K562 (cell line): ENCODE measurements around the gene DYNLT2. TPM values are rescaled to one million over a fixed set of nuclear protein-coding genes. Genes with fewer than 3 reads are reported as not detected.

Experiments used
- ATAC-seq: fragments of 200-7000 bp; cut with Tn5 transposase; 3 replicates; pipeline ENCODE4 v1.9.1; 2020; ENCODE audit warnings: moderate library complexity
- BruUV-seq: library from RNA; stranded (reverse); fragments of 400-500 nt; replicated peaks from 2 replicates; lab custom pipeline; 2021; lab: Mats Ljungman, UMichigan
- CTCF ChIA-PET: fragments of 300-600 bp; formaldehyde crosslinking; extraction: SDS; loops from one replicate; lab custom pipeline; 2021; ENCODE audit warnings: low intra/inter-chr PET ratio; lab: Yijun Ruan, JAX
- POLR2A ChIA-PET: fragments of 300-600, 350-650 bp; sonication (Branson Sonifier 250); formaldehyde crosslinking; extraction: SDS; loops from one replicate; lab custom pipeline; 2021; ENCODE audit warnings: antibody characterized with exemption, inconsistent platforms; lab: Yijun Ruan, JAX
- DNase-seq, 4 experiments: peaks; one replicate each; pipeline versions ENCODE4 v3.0.0 to v3.0.0-alpha.2; 2011 to 2018; ENCODE audit warnings: low spot score in 3 of 4, mixed read lengths in 3 of 4; ENCODE audit errors: extremely low read depth in 1 of 4
- FAIRE-seq: peaks from 2 replicates; lab custom pipeline; 2011; peaks lifted over from hg19 to GRCh38; lab: Jason Lieb, UNC
- H2AFZ ChIP-seq: 2 replicates; pipeline ENCODE4 v1.6.0; 2011; ENCODE audit warnings: low read depth, low read length, control low read depth, inconsistent platforms
- H3K27ac ChIP-seq: fragments of 200-600 bp; 3 replicates; pipeline ENCODE4 v1.8.0; 2011; ENCODE audit warnings: low read depth, mild to moderate bottlenecking, control low read depth, inconsistent platforms, low read length, moderate library complexity, mixed read lengths; ENCODE audit errors: extremely low read depth
- H3K27me3 ChIP-seq, 2 experiments: fragments of 300-600 bp in 1 of 2; 2 replicates in 1 of 2; 3 replicates in 1 of 2; pipeline versions ENCODE4 v1.6.0 to v1.8.0; 2011; ENCODE audit warnings: inconsistent platforms in 2 of 2, low read length in 2 of 2, mild to moderate bottlenecking in 1 of 2, mixed read lengths in 1 of 2, moderate library complexity in 1 of 2; ENCODE audit not compliant: control insufficient read depth in 2 of 2, insufficient read depth in 2 of 2
- H3K36me3 ChIP-seq: fragments of 300-600 bp; 3 replicates; pipeline ENCODE4 v1.8.0; 2011; ENCODE audit warnings: mild to moderate bottlenecking, low read length, inconsistent platforms; ENCODE audit not compliant: control insufficient read depth, insufficient read depth
- H3K4me1 ChIP-seq, 2 experiments: fragments of 200-600 bp in 1 of 2; replicated peaks in 1 of 2; 2 replicates in 1 of 2; 3 replicates in 1 of 2; pipeline versions ENCODE4 v1.5.1 to v1.8.0; 2011; ENCODE audit warnings: inconsistent platforms in 2 of 2, low read length in 2 of 2, mild to moderate bottlenecking in 1 of 2, mixed read lengths in 1 of 2, moderate library complexity in 1 of 2; ENCODE audit not compliant: control insufficient read depth in 2 of 2, insufficient read depth in 2 of 2
- H3K4me2 ChIP-seq: 2 replicates; pipeline ENCODE4 v1.6.1; 2011; ENCODE audit warnings: low read length, control low read depth, inconsistent platforms, mixed read lengths; ENCODE audit not compliant: insufficient read depth
- H3K4me3 ChIP-seq: fragments of 200-600 bp; sonication (generic), shearing (Covaris generic); 2 replicates; pipeline ENCODE4 v1.5.1; 2016; ENCODE audit warnings: control low read depth, inconsistent platforms
- H3K79me2 ChIP-seq: fragments of 200-600 bp; 3 replicates; pipeline ENCODE4 v1.8.0; 2011; ENCODE audit warnings: low read length, inconsistent platforms; ENCODE audit not compliant: control insufficient read depth, insufficient read depth
- H3K9ac ChIP-seq, 2 experiments: 2 replicates each; pipeline versions ENCODE4 v1.6.0 to v1.6.1; 2011; ENCODE audit warnings: low read depth in 2 of 2, low read length in 2 of 2, control low read depth in 1 of 2, inconsistent platforms in 1 of 2, mild to moderate bottlenecking in 1 of 2, mixed read lengths in 1 of 2; ENCODE audit not compliant: insufficient read depth in 1 of 2
- H3K9me1 ChIP-seq: one replicate; pipeline ENCODE4 v1.6.0; 2011; ENCODE audit warnings: inconsistent platforms, mild to moderate bottlenecking, low read length, moderate library complexity; ENCODE audit not compliant: control insufficient read depth, insufficient read depth
- H3K9me3 ChIP-seq: replicated peaks from 2 replicates; pipeline ENCODE4 v1.5.1; 2011; ENCODE audit warnings: low read depth, low read length, inconsistent platforms; ENCODE audit not compliant: control insufficient read depth, insufficient read depth
- H4K20me1 ChIP-seq: replicated peaks from 2 replicates; pipeline ENCODE4 v1.6.1; 2011; ENCODE audit warnings: low read length, inconsistent platforms, mixed read lengths; ENCODE audit not compliant: control insufficient read depth, insufficient read depth
- CTBP1 ChIP-seq: fragments of 450-650 bp; IDR thresholded peaks from 2 replicates; pipeline ENCODE4 v1.6.1; 2016; ENCODE audit warnings: borderline replicate concordance
- E2F6 ChIP-seq, 2 experiments: IDR thresholded peaks; 2 replicates each; pipeline ENCODE4 v1.6.1; 2011; ENCODE audit warnings: borderline replicate concordance in 1 of 2, control low read depth in 1 of 2, low read depth in 1 of 2, low read length in 1 of 2, mild to moderate bottlenecking in 1 of 2, mixed read lengths in 1 of 2, moderate library complexity in 1 of 2; ENCODE audit not compliant: insufficient read depth in 1 of 2, insufficient read length in 1 of 2, poor library complexity in 1 of 2, severe bottlenecking in 1 of 2; ENCODE audit errors: extremely low read depth in 1 of 2
- GTF2F1 ChIP-seq: IDR thresholded peaks from 2 replicates; pipeline ENCODE4 v1.6.1; 2011; ENCODE audit warnings: low read depth, low read length, improper control_type of control experiment
- ID3 ChIP-seq, 2 experiments: fragments of 250-450 bp in 1 of 2; fragments of 450-650 bp in 1 of 2; sonication (Bioruptor Pico) in 1 of 2; IDR thresholded peaks; 2 replicates each; pipeline versions ENCODE4 v1.6.1 to v1.8.0; 2016 to 2021; ENCODE audit warnings: mild to moderate bottlenecking in 2 of 2, moderate library complexity in 2 of 2, missing compliant biosample characterization in 1 of 2, missing genetic modification characterization in 1 of 2
- MAFG ChIP-seq: fragments of 450-650 bp; conservative IDR thresholded peaks from 2 replicates; pipeline ENCODE4 v1.6.1; 2016; ENCODE audit warnings: missing genetic modification characterization, missing compliant biosample characterization
- MCM3 ChIP-seq: fragments of 450-650 bp; IDR thresholded peaks from 2 replicates; pipeline ENCODE4 v1.6.1; 2016
- MYBL2 ChIP-seq, 2 experiments: fragments of 450-650 bp in 1 of 2; sonication (generic) in 1 of 2; formaldehyde crosslinking in 1 of 2; IDR thresholded peaks; 2 replicates each; pipeline versions ENCODE4 v1.6.1 to v1.8.1; 2017 to 2022; ENCODE audit warnings: borderline replicate concordance in 1 of 2, inconsistent platforms in 1 of 2, low read depth in 1 of 2, mild to moderate bottlenecking in 1 of 2, missing genetic modification reagents in 1 of 2, moderate library complexity in 1 of 2
- PCBP1 ChIP-seq: fragments of 200-400 bp; formaldehyde crosslinking; IDR thresholded peaks from 2 replicates; pipeline ENCODE4 v1.6.1; 2018; ENCODE audit warnings: mild to moderate bottlenecking, low read depth, low read length; ENCODE audit not compliant: poor library complexity, severe bottlenecking
- PHF21A ChIP-seq: fragments of 450-650 bp; IDR thresholded peaks from 2 replicates; pipeline ENCODE4 v1.6.1; 2017; ENCODE audit warnings: low read depth, borderline replicate concordance
- PTBP1 ChIP-seq: fragments of 200-400 bp; formaldehyde crosslinking; IDR thresholded peaks from 2 replicates; pipeline ENCODE4 v1.6.1; 2017; ENCODE audit warnings: low read depth, low read length
- RHOXF2B ChIP-seq: fragments of 250-450 bp; sonication (Bioruptor Pico); conservative IDR thresholded peaks from 2 replicates; pipeline ENCODE4 v1.5.1; 2021
- THRB ChIP-seq: fragments of 450-650 bp; formaldehyde crosslinking; conservative IDR thresholded peaks from 2 replicates; pipeline ENCODE4 v1.4.0; 2022; ENCODE audit warnings: mild to moderate bottlenecking, missing genetic modification characterization
- ZNF146 ChIP-seq: IDR thresholded peaks from one replicate; pipeline ENCODE4 v1.6.1; 2018; ENCODE audit warnings: missing compliant biosample characterization; ENCODE audit not compliant: unreplicated experiment
- ZNF253 ChIP-seq: fragments of 250-450 bp; sonication (Bioruptor Pico); conservative IDR thresholded peaks from 2 replicates; pipeline ENCODE4 v1.6.1; 2021; ENCODE audit warnings: mild to moderate bottlenecking
- ZNF445 ChIP-seq: fragments of 250-450 bp; sonication (Bioruptor Pico); IDR thresholded peaks from 2 replicates; pipeline ENCODE4 v1.4.0; 2020; ENCODE audit warnings: low read depth, mild to moderate bottlenecking, moderate library complexity
- ZNF511 ChIP-seq: sonication (generic); formaldehyde crosslinking; IDR thresholded peaks from 2 replicates; pipeline ENCODE4 v1.8.0; 2022; ENCODE audit warnings: mild to moderate bottlenecking, missing genetic modification reagents
- ZNF79 ChIP-seq: fragments of 250-450 bp; sonication (Bioruptor Pico); IDR thresholded peaks from 2 replicates; pipeline ENCODE4 v1.4.0; 2020; ENCODE audit warnings: low read depth, mild to moderate bottlenecking, moderate library complexity
- WGBS: fragments of 100-300 bp; shearing (Covaris generic); methylation state at CpG from one replicate; pipeline ENCODE4 v1.1.6; 2016; ENCODE audit warnings: low coverage, mixed read lengths; ENCODE audit not compliant: insufficient coverage; ENCODE audit errors: missing lambda C conversion rate; 5-methylcytosine and 5-hydroxymethylcytosine counted together
- in situ Hi-C: fragments of 300-500 bp; cut with MboI; formaldehyde crosslinking; loops from 4 replicates; pipeline ENCODE4 v1.15.0; 2018; ENCODE audit warnings: inconsistent platforms, mixed read lengths
- intact Hi-C: fragments of 100-400 bp; cut with micrococcal nuclease; formaldehyde crosslinking; loops from 2 replicates; pipeline ENCODE4 v1.14.2; 2022
- polyA plus RNA-seq, 8 experiments: library from polyadenylated mRNA; depleted of rRNA in 4 of 8; stranded (reverse) in 5 of 8; unstranded in 3 of 8; fragments of >200 nt; fragmentation: Nextera tagmentation in 2 of 8; fragmentation: Illumina TruSeq in 1 of 8; extraction: Ambion mirVana in 2 of 8; extraction: Trizol in 1 of 8; gene quantifications; 2 replicates each; pipeline versions ENCODE4 v1.2.1 to v1.2.3, GENCODE V29; 2011 to 2014; ENCODE audit warnings: inconsistent platforms in 1 of 8, missing spikeins in 1 of 8
- total RNA-seq, 7 experiments: library from RNA; depleted of rRNA in 6 of 7; stranded (reverse); fragments of >200 nt in 6 of 7; fragmentation: Illumina TruSeq in 2 of 7; extraction: Trizol in 2 of 7; gene quantifications; 2 replicates each; pipeline versions ENCODE4 v1.2.1 to v1.2.3, GENCODE V29; 2011 to 2021; ENCODE audit warnings: low replicate concordance in 1 of 7

Gene DYNLT2
- total and polyA plus RNA-seq, 9 of the 15 experiments (the other 6 are each of a cell fraction or from before 2014, with no cell fraction given): 2.0 to 12.8 (median 6.3) TPM

GRCh38 chr6:169724494-169725124 lies 26.8 kb downstream of the DYNLT2 start, which contains the start of gene PHF10:
PHF10 (minus strand) TSS chr6:169724500; CDS start chr6:169723931, 569 bp downstream.
- peak within 1 kb of the TSS; percentile 79 for H2AFZ ChIP-seq
- DNase-seq: peak; percentile 73 to 92 (median 88)
- no peaks in the 10 kb centered on the region for H3K9me1 ChIP-seq
- FAIRE-seq: no peak
- H3K4me3 ChIP-seq: peak within 1 kb of the TSS; percentile 63
- ATAC-seq: peak; percentile 59
- no peaks in the 10 kb centered on the region for H3K9me3 ChIP-seq
- H3K27ac ChIP-seq: peak within 1 kb of the TSS; percentile 82
- ChIA-PET CTCF (no interaction called here), POLR2A (interaction anchor here (0.7 to 2.9 kb wide), 8 partner anchors 11 to 403 kb away, joined by 3 to 22 read pairs (median 5); partner anchors contain the start of genes DYNLT2 and ERMARD)
- intact Hi-C loops (loop anchor here (1.0 kb wide), 1 partner anchor 27 kb away; the partner anchor contains the start of genes DYNLT2 and ERMARD), in situ Hi-C loops (no loop called here)
- peak within 1 kb of the TSS; percentile 79 to 97 for H3K9ac ChIP-seq
- peaks cover 39% of the 10 kb centered on the region for H3K79me2 ChIP-seq
- H3K36me3 ChIP-seq: peaks cover 6% of the 10 kb centered on the region; the same call in 2 of the 3 replicates
- H3K4me2 ChIP-seq: peak within 1 kb of the TSS; percentile 93
- H3K27me3 ChIP-seq: no peaks in the 10 kb centered on the region
- peaks cover 6% of the 10 kb centered on the region for H4K20me1 ChIP-seq
- BruUV-seq: no TSS peak
- WGBS: 1% methylated on average over 45 of the region's 89 CpGs
- H3K4me1 ChIP-seq: peaks cover 25 to 31% of the 10 kb centered on the region in 2 experiments
- TF ChIP-seq THRB: no peak
- TF ChIP-seq ZNF511 (CRISPR knock-in tag): peak; percentile 81; the same call in 1 of the 2 replicates
- peak; percentile 70; the same call in 1 of the 2 replicates for TF ChIP-seq CTBP1
- no peak for TF ChIP-seq ZNF146 (CRISPR knock-in tag)
- 0 out of 2 replicates have a peak, but pooled peaks have one; percentile 63 for TF ChIP-seq PTBP1
- no peak for TF ChIP-seq ID3 (CRISPR knock-in tag; IDR thresholded peaks at IDR 0.05)
- TF ChIP-seq ID3 (tag; IDR thresholded peaks at IDR 0.05): no peak
- no peak for TF ChIP-seq MCM3
- TF ChIP-seq MAFG (tag): no peak
- TF ChIP-seq PCBP1: peak; percentile 78
- TF ChIP-seq ZNF79 (CRISPR knock-in tag): no peak
- no peak for TF ChIP-seq ZNF445 (CRISPR knock-in tag)
- peak; percentile 83 to 91 for TF ChIP-seq E2F6 (IDR thresholded peaks at IDR 0.05; ENCODE audit: borderline replicate concordance in 1 of 2, extremely low read depth in 1 of 2, insufficient read depth in 1 of 2, insufficient read length in 1 of 2, low read depth in 1 of 2, low read length in 1 of 2, poor library complexity in 1 of 2, severe bottlenecking in 1 of 2)
- TF ChIP-seq RHOXF2B (CRISPR knock-in tag): 0 out of 2 replicates have a peak, but pooled peaks have one; percentile 37
- TF ChIP-seq PHF21A: 0 out of 2 replicates have a peak, but pooled peaks have one; percentile 35
- no peak for TF ChIP-seq MYBL2 (IDR thresholded peaks at IDR 0.05; ENCODE audit: low read depth)
- TF ChIP-seq MYBL2 (CRISPR knock-in tag; IDR thresholded peaks at IDR 0.05; ENCODE audit: borderline replicate concordance): 0 out of 2 replicates have a peak, but pooled peaks have one; percentile 43
- TF ChIP-seq ZNF253 (CRISPR knock-in tag): no peak
- no peak for TF ChIP-seq GTF2F1
